MM.1S (cell line): ENCODE measurements around the gene IL11RA.

Source experiments
- CTCF ChIP-seq: fragments of 300-600 bp; sonication (generic); IDR thresholded peaks from 2 replicates; pipeline ENCODE4 v1.5.1; 2016; ENCODE audit warnings: antibody characterized with exemption, low read length, mixed read lengths
- EZH2 ChIP-seq: fragments of 300-600 bp; sonication (generic); optimal IDR thresholded peaks from 2 replicates; pipeline ENCODE3; 2017; ENCODE audit warnings: low read depth, mild to moderate bottlenecking, antibody characterized with exemption, low read length, mixed read lengths

DNA sequence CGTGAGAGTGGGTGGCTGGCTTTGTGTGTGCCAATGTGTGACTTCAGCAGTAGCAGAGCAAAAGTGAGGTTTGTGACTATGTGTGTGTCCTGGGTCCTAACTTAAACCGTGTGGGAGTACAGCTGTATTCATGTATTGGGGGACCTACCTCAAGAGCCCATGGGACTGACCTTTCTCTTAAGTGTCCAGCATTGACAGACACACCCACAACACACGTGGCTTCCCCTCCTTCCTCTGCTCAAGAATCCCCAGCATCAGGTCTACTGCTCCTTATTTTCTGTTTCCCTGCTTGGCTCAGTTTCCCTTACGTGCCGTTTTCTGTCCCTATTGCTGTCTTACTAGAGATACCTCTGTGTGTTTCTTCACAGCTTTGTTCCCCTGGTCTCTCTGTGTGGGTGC is 616 bp downstream of the IL11RA start:
- no peak for TF ChIP-seq CTCF
- TF ChIP-seq EZH2, result no peak
